WI38 (cell line): Measurements from ENCODE around the gene PTPRT.

Experiments
- H3K4me3 ChIP-seq: 2 replicates; pipeline ENCODE4 v1.5.1; 2011; ENCODE audit warnings: low read depth, mild to moderate bottlenecking, control low read depth, low read length
- CTCF ChIP-seq: IDR thresholded peaks from 2 replicates; pipeline ENCODE4 v1.5.1; 2012; ENCODE audit warnings: low read depth, mild to moderate bottlenecking, control low read depth, low read length

Gene PTPRT

GRCh38 chr20:42549496-42549895 lies 640.2 kb downstream of the PTPRT start:
- TF ChIP-seq CTCF: no peak
- no peak overlapping the region for H3K4me3 ChIP-seq

- no peak overlapping the region for H3K4me3 ChIP-seq
- no peak for TF ChIP-seq CTCF
These were observed 644.8 kb downstream of the PTPRT start for GRCh38 chr20:42544926-42545325.

GRCh38 chr20:42532831-42533230 lies 656.9 kb downstream of the PTPRT start:
- H3K4me3 ChIP-seq: no peak overlapping the region
- TF ChIP-seq CTCF: no peak

GRCh38 chr20:42531508-42531961 lies 658.2 kb downstream of the PTPRT start:
- TF ChIP-seq CTCF: no peak
- no peak overlapping the region for H3K4me3 ChIP-seq

GRCh38 chr20:42530855-42531448 lies 658.8 kb downstream of the PTPRT start:
- no peak overlapping the region for H3K4me3 ChIP-seq

GRCh38 chr20:42530191-42530590 lies 659.5 kb downstream of the PTPRT start:
- H3K4me3 ChIP-seq: no peak overlapping the region
- no peak for TF ChIP-seq CTCF

More at GRCh38 chr20:42530855-42531448, 658.8 kb downstream of the PTPRT start:
- TF ChIP-seq CTCF: no peak

GRCh38 chr20:42524058-42524457 lies 665.6 kb downstream of the PTPRT start:
- TF ChIP-seq CTCF: no peak
- no peak overlapping the region for H3K4me3 ChIP-seq
